GM08714 (cell line): ENCODE results near the gene PYGB.
A peak's percentile ranks its signal among the peaks of the same experiment; 100 is the strongest.

Source experiments
- H3K4me3 ChIP-seq: fragments of 200-500 bp; sonication (Bioruptor generic); 2 replicates; pipeline ENCODE4 v1.5.1; 2014; ENCODE audit warnings: mild to moderate bottlenecking, low read length, inconsistent platforms
- ZNF274 ChIP-seq: IDR thresholded peaks from 2 replicates; pipeline ENCODE4 v1.6.1; 2012; ENCODE audit warnings: mild to moderate bottlenecking, low read depth, low read length

Gene PYGB

GRCh38 chr20:25246182-25246999 is 1.5 kb upstream of the PYGB start:
- no peak for TF ChIP-seq ZNF274
- no peak overlapping the region; the same call in 1 of the 2 replicates for H3K4me3 ChIP-seq

GRCh38 chr20:25247000-25247517 is 826 bp upstream of the PYGB start:
- peak overlapping the region; percentile 72; the same call in 1 of the 2 replicates for H3K4me3 ChIP-seq
- no peak for TF ChIP-seq ZNF274

- peak overlapping the region; percentile 72; the same call in 1 of the 2 replicates for H3K4me3 ChIP-seq
- no peak for TF ChIP-seq ZNF274
Observed at GRCh38 chr20:25247518-25247955, 348 bp upstream of the PYGB start.

- peak overlapping the region; percentile 73 for H3K4me3 ChIP-seq
- no peak for TF ChIP-seq ZNF274
Observed at GRCh38 chr20:25248786-25249172, 894 bp downstream of the PYGB start.

- TF ChIP-seq ZNF274, result no peak
- peak overlapping the region; percentile 73 for H3K4me3 ChIP-seq
Observed at GRCh38 chr20:25249198-25249931, 1.5 kb downstream of the PYGB start.

- no peak overlapping the region for H3K4me3 ChIP-seq
- no peak for TF ChIP-seq ZNF274
Observed at GRCh38 chr20:25250508-25250907, 2.6 kb downstream of the PYGB start.

GRCh38 chr20:25251019-25251418 is 3.1 kb downstream of the PYGB start:
- no peak overlapping the region for H3K4me3 ChIP-seq

GRCh38 chr20:25251558-25251957 is 3.7 kb downstream of the PYGB start:
- TF ChIP-seq ZNF274, result no peak
- no peak overlapping the region for H3K4me3 ChIP-seq

More at GRCh38 chr20:25251019-25251418, 3.1 kb downstream of the PYGB start:
- TF ChIP-seq ZNF274, result no peak

- no peak overlapping the region for H3K4me3 ChIP-seq
- TF ChIP-seq ZNF274, result no peak
Observed at GRCh38 chr20:25252230-25252651, 4.4 kb downstream of the PYGB start.

GRCh38 chr20:25252686-25253421 is 5.0 kb downstream of the PYGB start:
- no peak for TF ChIP-seq ZNF274
- H3K4me3 ChIP-seq, result no peak overlapping the region

- no peak for TF ChIP-seq ZNF274
- H3K4me3 ChIP-seq, result no peak overlapping the region
Observed at GRCh38 chr20:25253606-25254275, 5.9 kb downstream of the PYGB start.

GRCh38 chr20:25254571-25254970 is 6.7 kb downstream of the PYGB start:
- H3K4me3 ChIP-seq, result no peak overlapping the region
- TF ChIP-seq ZNF274, result no peak

- H3K4me3 ChIP-seq, result no peak overlapping the region
- no peak for TF ChIP-seq ZNF274
Observed at GRCh38 chr20:25254986-25255680, 7.2 kb downstream of the PYGB start.
